BE2C (cell line): Measurements from ENCODE around the gene TMEM63B.

Source experiments
- DNase-seq: peaks from one replicate; pipeline ENCODE4 v3.0.0-alpha.2; 2020
- H3K27me3 ChIP-seq: fragments of 250-450 bp; sonication (Bioruptor Pico); 2 replicates; pipeline ENCODE4 v1.5.1; 2020; ENCODE audit warnings: mild to moderate bottlenecking
- H3K36me3 ChIP-seq: fragments of 250-450 bp; sonication (Bioruptor Pico); 2 replicates; pipeline ENCODE4 v1.5.1; 2020; ENCODE audit warnings: mild to moderate bottlenecking
- H3K4me1 ChIP-seq: fragments of 250-450 bp; sonication (Bioruptor Pico); 2 replicates; pipeline ENCODE4 v1.5.1; 2020
- H3K4me3 ChIP-seq: 2 replicates; pipeline ENCODE4 v1.5.1; 2011; ENCODE audit warnings: low read depth, low read length
- H3K9me3 ChIP-seq: fragments of 250-450 bp; sonication (Bioruptor Pico); 2 replicates; pipeline ENCODE4 v1.5.1; 2020
- TF ChIP-seq, protein P1 (sequence below): IDR thresholded peaks from 2 replicates; pipeline ENCODE4 v1.5.1; 2012; ENCODE audit warnings: mild to moderate bottlenecking, low read depth, low read length

TMEM63B gene

DNA sequence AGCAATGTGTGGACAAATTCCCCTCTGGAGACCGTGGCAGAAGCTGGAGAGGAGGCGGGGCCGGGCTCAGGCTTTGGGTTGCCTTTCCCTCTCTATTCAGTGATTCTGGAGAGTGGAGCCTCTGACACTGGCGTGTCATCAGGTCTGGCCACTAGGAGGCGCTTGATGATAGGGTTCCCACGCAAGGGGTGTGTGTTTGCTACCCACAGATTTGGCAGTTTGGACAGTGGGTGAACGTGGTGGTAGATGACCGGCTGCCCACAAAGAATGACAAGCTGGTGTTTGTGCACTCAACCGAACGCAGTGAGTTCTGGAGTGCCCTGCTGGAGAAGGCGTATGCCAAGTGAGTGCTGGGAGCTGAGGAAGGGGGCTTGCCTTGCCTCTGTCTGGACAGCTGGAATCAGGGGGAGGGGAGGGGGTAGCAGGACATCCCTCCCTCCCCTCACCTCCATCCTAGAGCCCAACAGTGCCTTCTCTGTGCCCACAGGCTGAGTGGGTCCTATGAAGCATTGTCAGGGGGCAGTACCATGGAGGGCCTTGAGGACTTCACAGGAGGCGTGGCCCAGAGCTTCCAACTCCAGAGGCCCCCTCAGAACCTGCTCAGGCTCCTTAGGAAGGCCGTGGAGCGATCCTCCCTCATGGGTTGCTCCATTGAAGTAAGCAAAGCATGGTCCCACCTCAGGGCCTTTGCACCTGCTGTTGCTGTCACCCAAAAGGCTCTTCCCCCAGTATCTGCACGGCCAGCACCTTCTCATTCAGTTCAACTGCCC, 45.6 kb downstream of the TMEM63B start:
- Histone ChIP-seq H3K4me1 (no peaks in the 10 kb centered on the region), H3K27me3 (no peaks in the 10 kb centered on the region), H3K36me3 (no peaks in the 10 kb centered on the region), H3K9me3 (no peaks in the 10 kb centered on the region), H3K4me3 (no peak overlapping the region)
- DNase-seq = peak; percentile 87
- TF ChIP-seq, protein P1, sequence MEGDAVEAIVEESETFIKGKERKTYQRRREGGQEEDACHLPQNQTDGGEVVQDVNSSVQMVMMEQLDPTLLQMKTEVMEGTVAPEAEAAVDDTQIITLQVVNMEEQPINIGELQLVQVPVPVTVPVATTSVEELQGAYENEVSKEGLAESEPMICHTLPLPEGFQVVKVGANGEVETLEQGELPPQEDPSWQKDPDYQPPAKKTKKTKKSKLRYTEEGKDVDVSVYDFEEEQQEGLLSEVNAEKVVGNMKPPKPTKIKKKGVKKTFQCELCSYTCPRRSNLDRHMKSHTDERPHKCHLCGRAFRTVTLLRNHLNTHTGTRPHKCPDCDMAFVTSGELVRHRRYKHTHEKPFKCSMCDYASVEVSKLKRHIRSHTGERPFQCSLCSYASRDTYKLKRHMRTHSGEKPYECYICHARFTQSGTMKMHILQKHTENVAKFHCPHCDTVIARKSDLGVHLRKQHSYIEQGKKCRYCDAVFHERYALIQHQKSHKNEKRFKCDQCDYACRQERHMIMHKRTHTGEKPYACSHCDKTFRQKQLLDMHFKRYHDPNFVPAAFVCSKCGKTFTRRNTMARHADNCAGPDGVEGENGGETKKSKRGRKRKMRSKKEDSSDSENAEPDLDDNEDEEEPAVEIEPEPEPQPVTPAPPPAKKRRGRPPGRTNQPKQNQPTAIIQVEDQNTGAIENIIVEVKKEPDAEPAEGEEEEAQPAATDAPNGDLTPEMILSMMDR = peak; percentile 98

GRCh38 chr6:44176130-44176761, 48.9 kb downstream of the TMEM63B start:
- no peaks in the 10 kb centered on the region for H3K27me3 ChIP-seq
- H3K36me3 ChIP-seq = no peaks in the 10 kb centered on the region
- TF ChIP-seq, protein P1 = no peak
- DNase-seq = no peak
- no peaks in the 10 kb centered on the region for H3K4me1 ChIP-seq
- H3K9me3 ChIP-seq = no peaks in the 10 kb centered on the region
- no peak overlapping the region for H3K4me3 ChIP-seq

DNA sequence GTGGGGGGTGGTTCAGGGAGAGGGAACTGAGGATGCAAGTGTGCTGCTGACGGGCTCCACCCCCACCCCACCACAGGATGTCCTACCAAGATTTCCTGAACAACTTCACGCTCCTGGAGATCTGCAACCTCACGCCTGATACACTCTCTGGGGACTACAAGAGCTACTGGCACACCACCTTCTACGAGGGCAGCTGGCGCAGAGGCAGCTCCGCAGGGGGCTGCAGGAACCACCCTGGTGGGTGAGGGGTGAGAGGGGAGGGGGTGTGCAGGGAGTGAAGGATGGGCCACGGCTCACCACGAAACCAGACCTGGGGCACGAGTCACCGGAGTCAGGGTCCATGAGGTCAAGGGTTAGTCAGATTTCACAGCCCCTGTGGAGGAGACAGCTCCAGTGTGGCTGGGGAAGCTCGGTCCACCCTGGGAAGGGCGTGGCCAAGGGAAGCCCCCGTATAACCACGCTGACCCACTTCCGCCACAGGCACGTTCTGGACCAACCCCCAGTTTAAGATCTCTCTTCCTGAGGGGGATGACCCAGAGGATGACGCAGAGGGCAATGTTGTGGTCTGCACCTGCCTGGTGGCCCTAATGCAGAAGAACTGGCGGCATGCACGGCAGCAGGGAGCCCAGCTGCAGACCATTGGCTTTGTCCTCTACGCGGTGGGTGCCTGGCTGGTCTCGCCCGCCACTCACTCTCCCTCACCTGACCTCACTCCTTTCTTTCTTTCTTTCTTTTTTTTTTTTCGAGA, 49.6 kb downstream of the TMEM63B start:
- Histone ChIP-seq H3K9me3 (no peaks in the 10 kb centered on the region), H3K27me3 (no peaks in the 10 kb centered on the region), H3K4me3 (no peak overlapping the region), H3K4me1 (no peaks in the 10 kb centered on the region), H3K36me3 (no peaks in the 10 kb centered on the region)
- DNase-seq = no peak
- TF ChIP-seq, protein P1 = no peak

DNA sequence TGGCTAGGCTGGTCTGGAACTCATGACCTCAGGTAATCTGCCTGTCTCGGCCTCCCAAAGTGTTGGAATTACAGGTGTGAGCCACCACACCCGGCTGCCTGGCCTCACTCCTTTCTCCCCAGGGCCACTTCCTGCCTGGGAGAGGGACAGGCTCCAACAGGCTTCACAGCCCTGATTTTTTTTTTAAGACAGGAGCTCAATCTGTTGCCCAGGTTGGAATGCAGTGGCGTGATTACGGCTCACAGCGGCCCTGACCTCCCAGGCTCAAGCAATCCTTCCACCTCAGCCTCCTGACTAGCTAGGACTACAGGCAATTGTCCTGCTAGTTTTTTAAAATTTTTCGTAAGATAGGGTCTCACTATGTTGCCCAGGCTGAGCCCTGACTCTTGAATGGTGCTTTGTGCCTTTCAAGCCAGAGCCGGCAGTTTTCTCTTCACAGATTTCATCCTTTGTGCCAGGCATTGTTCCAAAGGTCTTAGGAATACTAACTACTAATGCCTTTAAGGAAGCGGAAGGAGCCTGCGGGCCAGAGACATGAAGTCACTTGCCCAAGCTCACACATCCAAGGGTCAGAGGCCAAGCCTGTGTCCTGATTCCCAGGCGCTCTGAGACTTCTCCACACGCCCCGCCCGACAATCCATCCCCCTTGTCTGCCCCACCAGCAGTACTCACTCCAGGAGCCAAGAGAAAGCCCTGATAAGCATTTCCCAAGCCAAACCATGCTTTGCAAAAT, 50.5 kb downstream of the TMEM63B start:
- TF ChIP-seq, protein P1 = no peak
- Histone ChIP-seq H3K9me3 (no peaks in the 10 kb centered on the region), H3K4me3 (no peak overlapping the region), H3K27me3 (no peaks in the 10 kb centered on the region), H3K4me1 (no peaks in the 10 kb centered on the region), H3K36me3 (no peaks in the 10 kb centered on the region)
- no peak for DNase-seq

DNA sequence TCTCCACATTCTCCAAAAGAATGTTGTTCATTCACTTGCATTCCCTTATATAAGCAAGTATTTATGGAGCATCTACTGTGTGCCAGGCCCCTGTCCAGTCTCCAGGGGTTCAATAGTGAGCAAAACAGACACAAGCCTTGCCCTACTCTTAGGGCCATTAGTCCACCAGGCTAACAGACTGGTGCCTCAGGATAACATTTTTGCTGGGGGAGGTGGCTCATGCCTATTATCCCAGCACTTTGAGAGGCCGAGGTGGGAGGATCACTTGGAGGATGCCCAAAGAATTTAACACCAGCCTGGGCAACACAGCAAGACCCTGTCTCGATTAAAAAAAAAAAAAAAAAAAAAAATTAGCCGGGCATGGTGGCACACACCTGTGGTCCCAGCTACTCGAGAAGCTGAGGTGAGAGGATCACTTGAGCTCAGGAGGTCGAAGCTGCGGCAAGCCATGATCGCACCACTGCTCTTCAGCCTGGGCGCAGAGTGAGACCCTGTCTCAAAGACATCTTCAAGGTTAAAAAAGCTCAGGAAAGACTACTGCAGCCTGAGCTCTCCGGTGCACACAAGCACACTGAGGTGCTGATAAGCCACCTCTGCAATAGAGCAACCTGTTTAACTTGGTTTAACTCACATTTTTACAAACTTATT, 51.2 kb downstream of the TMEM63B start:
- no peak overlapping the region for H3K4me3 ChIP-seq
- no peaks in the 10 kb centered on the region for H3K36me3 ChIP-seq
- TF ChIP-seq, protein P1 = no peak
- no peaks in the 10 kb centered on the region for H3K27me3 ChIP-seq
- H3K9me3 ChIP-seq = no peaks in the 10 kb centered on the region
- no peaks in the 10 kb centered on the region for H3K4me1 ChIP-seq
- no peak for DNase-seq
